Stimulated activated CD4-positive, alpha-beta T cell treated with anti-CD3 and anti-CD28 coated beads, Interleukin-12 subunit alpha, Interleukin-12 subunit beta, amount 100 ng/mL, for 48 hours (primary cell): ENCODE data around the gene LCE6A.
A peak's percentile ranks its signal among the peaks of the same experiment; 100 is the strongest.

Source experiments
- DNase-seq, 3 donors: peaks; one replicate each; pipeline ENCODE4 v3.0.0-alpha.2; 2020; ENCODE audit warnings: low read depth in 2 of 3, low spot score in 1 of 3

Gene LCE6A, protein sequence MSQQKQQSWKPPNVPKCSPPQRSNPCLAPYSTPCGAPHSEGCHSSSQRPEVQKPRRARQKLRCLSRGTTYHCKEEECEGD

DNA sequence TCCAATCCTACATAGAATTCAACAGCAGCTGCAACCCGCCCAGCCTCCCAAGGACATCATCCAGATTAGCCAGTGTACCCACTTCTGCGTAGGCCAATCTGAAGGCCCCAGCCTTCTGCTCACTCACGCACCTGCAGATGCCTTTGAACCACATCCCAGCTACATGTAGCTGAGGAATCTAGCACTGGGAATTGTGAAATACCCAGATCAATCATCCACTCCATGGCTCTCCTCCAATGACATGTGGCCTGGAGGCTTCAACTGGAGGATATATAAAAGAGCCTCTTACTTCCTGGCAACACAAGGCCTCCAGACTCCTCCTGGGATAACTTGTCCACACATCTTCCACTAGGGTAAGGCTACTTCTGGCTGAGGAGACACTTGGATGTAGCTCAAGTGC, at the start of gene LCE6A:
LCE6A (plus strand) TSS at position 301 of the 400 bp plus-strand sequence. CDS start 665 bp downstream, outside the sequence.
- DNase-seq: no peak

DNA sequence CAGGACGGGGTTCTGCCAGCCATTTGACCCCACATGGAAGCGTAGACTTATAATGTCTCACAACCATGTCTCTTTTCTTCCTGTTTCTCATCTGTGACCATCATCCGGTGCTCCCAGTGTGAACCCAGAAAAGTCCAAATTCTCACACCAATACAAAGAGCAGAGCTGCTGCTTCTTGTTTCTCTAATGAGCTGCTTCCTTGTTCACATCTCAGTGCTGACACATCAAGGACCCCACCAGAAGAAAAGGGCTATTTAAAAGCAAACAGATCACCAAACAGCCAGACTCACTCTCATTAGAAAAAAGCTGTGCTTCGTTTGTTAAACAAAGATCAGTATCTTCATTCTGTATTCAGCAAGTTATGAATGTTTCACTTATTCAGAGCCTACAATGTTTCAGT, 47.0 kb upstream of the LCE6A start:
- DNase-seq: no peak

DNA sequence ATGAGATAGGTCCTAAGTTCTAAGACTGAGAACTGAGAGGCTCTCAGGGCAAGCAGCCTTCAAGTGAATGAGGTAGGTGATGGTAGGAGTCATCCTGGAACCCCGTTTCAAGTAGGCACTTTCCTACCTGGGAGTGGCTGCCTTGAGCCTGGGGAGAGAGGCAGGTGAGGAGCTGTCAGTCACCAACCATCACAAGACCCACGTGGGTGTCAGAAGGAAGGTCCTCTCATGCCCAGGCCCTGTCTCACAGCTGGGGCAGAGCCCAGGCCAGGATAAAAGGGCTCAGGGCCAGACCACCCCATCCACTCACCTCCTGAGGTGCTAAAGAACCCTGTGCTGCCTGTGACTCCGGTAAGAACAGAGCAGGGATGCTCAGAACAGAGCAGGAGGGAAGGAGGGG, 46.2 kb upstream of the LCE6A start, which contains the start of gene LCE1D:
LCE1D (plus strand) TSS at position 301 of the 400 bp plus-strand sequence. CDS start 1,074 bp downstream, outside the sequence.
- no peak for DNase-seq

DNA sequence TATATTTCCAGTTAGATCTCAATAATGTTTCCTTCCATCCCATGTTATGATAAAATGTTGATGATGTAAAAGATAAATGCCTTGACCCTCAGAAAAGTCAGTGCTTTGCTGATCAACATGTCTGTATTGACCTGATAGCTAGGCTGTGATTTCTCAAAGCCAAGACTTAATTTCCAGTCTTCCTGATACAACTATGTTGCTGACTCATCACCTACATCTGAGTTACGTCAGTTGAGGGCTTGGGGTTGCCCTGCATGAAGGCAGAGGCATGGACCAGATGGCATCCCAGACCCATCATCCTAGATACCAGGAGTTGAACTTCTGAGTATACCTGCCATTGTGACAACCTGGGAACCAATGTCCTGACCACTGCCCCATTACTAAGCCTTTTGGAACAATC, 41.3 kb upstream of the LCE6A start:
- DNase-seq: no peak

DNA sequence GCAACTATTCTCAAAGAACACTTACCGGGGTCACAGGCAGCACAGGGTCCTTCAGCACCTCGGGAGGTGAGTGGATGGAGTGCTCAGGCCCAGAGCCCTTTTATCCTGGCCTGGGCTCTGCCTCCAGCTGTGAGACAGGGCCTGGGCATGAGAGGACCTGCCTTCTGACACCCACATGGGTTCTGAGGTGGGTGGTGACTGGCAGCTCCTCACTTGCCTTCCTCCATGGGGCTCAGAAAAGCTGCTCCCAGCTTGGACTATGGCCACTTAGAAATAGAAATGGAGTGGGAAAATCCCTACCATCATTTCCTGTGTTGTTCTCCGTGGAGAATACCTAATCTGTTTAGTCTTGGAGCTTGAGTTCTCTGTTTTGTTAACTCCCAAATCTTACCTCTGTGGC, 36.1 kb upstream of the LCE6A start, which contains the start of gene LCE1C:
LCE1C (minus strand) TSS at position 76 of the 400 bp plus-strand sequence. CDS start 1,173 bp downstream, outside the sequence.
- DNase-seq: no peak

DNA sequence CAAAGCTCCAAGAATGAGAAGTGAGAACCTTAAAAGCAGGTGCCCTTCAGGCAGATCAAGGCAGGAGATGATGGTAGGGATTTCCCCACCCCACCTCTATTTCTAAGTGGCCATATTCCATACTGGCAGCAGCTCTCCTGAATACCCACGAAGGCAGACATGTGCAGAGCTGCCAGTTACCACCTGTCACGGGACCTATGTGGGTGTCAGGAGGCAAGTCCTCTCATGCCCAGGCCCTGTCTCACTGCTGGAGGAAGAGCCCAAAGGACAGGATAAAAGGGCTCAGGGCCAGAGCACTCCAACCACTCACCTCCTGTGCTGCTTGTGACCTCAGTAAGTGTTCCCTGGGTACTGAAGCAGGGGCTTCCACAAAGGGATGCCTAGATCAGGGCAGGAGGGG, 31.6 kb upstream of the LCE6A start:
- DNase-seq: no peak

DNA sequence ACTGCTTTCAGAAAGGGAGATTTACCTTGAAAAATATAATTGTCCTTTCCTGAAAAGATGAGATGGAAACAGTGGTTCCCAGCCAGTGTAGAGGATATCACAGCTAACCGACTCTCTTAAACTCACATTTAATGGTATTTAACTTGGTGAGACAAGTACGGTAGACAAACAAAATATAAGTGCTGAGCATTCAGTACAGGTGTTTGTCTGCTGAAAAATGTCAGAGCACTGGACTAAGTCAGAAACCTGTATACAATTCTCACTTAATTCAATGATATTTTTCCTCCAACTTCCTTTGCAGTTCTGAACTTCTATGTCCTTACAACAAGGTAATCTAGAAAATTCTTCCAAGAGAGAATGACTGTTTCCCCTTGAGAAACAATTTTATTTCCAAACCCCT, 31.0 kb upstream of the LCE6A start, which contains the start of gene LCE1B:
LCE1B (plus strand) TSS at position 301 of the 400 bp plus-strand sequence. CDS start 476 bp downstream, outside the sequence.
- no peak for DNase-seq

DNA sequence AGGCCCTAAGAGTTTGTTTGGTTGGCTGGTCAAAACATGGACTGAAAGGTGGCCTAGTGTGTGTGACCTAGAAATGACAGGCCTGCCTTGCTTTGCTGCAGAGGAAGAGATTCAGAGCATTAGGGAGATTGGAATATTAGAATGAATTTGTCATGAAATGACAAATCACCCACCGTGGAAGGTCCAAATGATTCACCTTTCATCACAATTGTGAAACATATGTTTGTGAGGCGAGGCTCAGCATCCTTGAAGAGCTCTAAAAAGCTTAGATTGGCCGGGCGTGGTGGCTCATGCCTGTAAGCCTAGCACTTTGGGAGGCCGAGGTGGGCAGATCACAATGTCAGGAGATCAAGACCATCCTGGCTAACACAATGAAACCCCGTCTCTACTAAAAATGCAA, 25.3 kb upstream of the LCE6A start:
- DNase-seq: no peak

DNA sequence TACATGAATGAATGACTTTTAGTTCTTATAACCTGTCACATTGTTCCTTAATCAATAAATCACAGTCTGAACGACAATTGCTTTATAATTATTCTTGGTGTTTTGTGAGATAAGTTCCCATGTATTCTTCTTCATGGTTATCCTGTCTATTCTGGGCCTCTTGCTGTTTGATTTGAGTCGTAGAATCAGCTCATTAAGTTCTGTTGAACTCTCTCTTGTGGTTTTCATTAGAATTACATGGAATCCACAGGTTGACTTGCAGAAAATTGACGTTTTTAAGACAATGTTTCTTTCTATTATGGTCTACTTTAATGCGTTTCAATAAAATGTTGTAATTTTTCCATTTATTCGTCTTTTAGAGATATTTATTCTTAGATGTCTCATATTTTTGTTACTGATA, 19.4 kb upstream of the LCE6A start:
- DNase-seq: no peak

DNA sequence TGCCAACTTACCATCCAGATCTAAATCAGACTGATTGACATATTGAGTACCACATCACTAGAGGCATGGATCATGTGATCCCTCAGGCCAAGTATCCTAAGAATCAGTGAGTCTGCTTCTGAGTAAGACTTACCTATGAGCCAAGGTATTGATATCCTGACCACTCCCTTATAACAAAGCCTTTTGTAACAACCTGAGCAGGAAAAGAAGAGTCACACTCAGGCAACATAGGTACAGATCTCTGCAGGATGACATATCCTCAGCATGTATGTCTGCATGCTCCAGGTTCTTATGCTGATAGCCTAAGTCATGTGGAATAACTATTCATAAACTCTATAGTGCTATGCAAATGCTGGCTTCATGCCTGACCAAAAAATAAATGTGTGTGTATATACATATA, 17.7 kb upstream of the LCE6A start:
- no peak for DNase-seq

DNA sequence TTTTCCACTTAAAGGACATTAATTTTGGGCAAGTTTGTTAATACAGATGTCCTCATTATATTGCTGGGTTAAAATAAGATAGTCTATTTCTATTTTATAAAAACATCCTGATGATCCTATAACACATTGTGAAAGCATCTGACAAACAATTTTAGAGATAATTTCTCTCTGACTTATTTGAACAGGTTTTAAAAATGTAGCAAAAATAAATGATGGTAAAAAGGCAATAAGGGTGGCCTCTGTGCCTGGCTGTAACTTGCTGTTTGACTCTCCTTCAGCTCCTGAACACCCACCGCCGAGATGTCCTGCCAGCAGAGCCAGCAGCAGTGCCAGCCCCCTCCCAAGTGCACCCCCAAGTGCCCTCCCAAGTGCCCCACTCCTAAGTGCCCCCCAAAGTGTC, 15.5 kb upstream of the LCE6A start, which contains the start of gene LCE1A:
LCE1A (plus strand) TSS at position 301 of the 400 bp plus-strand sequence; CDS start at position 301, 0 bp downstream.
- DNase-seq: no peak

DNA sequence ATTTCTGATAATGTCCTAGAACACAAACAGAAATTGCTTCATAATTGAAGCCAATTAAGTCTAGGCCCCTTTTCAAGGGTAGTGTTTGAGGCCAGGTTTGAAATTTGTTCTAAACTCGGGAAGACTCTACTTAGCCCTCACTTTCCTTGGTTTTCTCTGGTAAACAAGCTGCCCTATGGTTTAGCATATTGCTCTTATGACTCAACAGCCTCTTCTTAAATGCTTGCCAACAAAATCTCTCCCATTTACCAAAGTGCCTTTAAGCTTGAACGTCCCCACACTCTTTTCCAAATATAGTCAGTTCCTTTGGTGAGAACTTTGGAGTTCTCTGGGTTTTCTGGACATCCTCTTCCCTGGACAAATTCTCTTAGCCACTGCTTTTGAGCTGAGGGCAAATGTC, 5.8 kb upstream of the LCE6A start:
- DNase-seq: no peak

DNA sequence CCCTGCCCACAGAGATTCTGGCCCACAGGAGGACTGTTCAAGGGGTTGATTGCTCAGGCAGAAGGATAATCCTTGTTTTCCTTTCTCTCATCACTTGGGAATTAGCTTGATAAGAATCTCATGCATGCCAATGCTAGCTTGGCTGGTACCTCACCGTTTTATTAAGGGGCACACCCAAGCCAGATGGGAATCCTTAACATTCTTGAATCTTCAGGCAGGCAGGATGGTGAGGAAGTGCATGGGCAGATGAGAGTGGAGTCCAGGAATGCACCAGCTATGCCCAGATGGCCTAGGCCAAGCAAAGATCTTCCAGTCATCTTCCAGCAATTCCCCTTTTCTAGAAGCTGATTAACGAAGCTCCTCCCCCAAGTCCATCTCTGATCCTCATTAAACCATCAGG, 13.0 kb downstream of the LCE6A start:
- DNase-seq: no peak

DNA sequence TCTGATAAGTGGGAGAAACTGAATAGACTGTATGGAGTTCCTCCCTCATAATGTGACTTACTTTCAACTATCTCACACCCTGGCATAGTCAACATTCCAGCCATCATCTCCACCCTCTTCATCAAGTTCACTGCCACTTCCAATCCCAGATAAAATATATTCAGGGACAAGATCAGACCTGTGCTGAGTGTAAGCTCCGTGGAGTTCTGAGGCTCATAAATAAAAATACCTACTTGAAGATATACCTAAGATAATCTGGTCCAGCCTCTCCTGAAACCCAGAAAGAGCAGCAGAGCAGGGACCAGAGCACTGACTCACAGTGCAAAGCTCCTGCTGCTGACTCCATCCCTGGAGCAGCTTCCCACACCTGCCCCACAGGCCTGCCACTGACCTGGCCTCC, 15.4 kb downstream of the LCE6A start:
- DNase-seq: no peak

DNA sequence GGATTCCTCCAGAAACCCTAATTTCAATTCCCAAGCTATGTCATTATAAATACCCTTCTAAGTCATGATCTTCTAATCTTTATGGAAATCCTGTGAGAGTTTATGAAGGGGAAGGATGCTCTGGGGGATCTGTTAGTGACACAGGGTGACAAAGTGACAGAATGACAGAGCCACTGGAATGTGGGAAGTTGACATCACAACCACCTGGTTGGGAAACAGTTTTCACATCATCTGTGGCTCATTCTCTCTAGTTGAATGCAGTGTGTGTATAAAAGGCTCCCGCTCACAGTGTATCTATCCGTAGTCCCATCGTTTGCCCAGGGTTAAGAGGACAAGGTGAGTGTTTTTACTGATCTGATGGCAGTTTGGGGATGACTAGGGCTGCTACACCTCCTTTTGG, 17.0 kb downstream of the LCE6A start, which contains the start of gene LCE7A:
LCE7A (plus strand) TSS at position 301 of the 400 bp plus-strand sequence. CDS start 702 bp downstream, outside the sequence.
- DNase-seq: no peak

DNA sequence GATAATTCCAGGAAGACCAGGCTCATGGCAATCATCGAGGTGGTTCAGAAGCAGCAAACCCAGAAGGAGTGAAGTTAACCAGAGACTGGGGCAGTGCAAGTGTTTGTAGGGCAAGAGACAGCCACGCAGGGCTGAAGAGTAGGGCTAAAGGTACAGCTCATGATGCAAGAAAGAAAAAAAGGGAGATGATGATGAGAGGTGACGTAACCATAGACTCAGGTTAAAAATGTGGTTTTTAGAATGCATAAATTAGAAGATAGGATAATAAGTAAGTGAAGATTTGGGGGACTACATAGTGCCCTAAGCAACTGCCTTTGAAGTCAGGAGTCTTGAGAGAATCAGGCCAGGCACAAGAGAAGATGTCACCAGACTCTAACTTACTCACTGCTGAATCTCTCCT, 17.5 kb downstream of the LCE6A start:
- no peak for DNase-seq

DNA sequence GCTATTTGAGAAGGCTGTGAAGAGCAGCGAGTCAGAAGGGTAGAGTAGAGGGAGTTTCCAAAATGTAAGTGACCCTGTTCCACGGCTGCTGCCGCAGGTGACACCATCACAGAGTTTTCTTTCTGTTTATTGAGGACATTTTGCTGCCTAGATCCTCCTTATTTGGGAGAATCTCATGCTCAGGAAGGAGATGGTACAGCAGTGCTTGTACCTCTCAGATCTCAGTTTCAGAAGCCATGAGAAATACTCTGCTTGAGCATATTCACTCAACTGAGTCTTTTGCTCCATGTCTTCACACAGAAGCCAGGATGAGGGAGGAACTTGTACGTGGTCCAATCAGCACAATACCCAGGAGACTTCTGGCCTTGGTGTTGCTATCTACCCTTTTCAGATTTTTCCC, 18.7 kb downstream of the LCE6A start:
- no peak for DNase-seq

DNA sequence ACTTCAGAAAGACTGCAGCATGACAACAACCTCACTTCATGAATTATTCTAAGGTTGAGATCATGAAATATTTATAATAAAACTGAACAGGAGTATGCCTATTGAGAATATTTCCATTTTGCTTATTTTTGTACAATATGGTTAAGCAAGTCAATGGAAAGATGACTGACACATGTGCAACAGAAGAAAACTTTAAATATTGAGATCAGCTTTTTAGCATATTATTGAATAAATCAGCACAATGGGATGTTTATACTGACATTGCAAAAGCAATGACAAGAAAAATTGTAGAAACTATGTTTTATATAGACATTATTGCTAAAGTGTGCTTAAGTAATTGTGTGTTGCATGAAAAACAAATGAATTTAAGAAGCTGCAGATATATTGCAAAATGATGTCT, 21.8 kb downstream of the LCE6A start:
- no peak for DNase-seq

DNA sequence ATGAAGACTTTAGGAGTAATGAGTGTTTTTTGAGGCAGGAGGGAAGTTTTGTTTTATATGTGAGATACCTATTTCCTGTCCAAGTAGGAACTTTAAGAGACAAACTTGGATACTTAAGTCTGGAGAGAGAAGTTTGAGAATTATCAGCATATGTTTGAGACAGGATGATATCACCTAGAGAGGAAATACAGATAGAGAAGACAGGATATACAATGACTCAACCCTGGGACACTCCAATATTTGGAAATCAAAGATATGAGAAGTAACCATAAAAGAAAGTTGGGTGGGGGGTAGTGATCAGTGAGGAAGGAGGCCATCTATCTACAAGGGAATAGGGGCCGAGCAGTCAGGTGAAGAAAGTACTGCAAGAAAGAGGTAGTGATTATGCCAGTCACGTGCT, 23.7 kb downstream of the LCE6A start:
- no peak for DNase-seq

DNA sequence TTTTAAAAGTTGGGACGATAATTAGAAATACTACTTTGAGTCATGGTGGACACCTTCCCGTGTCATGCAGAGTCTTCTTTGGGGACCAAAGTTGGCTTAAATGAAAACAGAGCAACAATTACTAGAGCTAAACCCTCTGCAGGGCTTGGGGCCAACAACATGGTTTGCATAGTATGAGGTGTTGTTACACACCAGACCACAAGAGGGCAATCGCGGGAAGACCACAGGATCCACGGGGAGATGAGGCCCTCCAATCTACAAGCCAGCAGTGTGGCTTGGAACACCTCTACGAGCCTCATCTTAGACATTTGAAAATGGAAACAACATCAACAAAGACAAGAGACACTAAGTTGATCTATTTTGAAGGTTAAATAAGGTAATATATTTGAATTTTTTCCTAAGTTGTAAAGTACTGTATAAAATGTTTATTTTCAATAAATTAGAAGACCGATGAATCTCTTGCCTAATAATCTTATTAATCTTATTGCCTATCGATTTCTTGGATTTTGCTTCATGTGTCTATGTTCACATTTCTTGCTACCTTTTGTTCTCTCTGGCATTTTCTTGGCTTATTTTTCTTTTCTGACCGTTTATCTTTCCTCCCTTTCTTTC, 27.3 kb downstream of the LCE6A start:
- DNase-seq: peak; percentile 33 to 59 (median 43)

DNA sequence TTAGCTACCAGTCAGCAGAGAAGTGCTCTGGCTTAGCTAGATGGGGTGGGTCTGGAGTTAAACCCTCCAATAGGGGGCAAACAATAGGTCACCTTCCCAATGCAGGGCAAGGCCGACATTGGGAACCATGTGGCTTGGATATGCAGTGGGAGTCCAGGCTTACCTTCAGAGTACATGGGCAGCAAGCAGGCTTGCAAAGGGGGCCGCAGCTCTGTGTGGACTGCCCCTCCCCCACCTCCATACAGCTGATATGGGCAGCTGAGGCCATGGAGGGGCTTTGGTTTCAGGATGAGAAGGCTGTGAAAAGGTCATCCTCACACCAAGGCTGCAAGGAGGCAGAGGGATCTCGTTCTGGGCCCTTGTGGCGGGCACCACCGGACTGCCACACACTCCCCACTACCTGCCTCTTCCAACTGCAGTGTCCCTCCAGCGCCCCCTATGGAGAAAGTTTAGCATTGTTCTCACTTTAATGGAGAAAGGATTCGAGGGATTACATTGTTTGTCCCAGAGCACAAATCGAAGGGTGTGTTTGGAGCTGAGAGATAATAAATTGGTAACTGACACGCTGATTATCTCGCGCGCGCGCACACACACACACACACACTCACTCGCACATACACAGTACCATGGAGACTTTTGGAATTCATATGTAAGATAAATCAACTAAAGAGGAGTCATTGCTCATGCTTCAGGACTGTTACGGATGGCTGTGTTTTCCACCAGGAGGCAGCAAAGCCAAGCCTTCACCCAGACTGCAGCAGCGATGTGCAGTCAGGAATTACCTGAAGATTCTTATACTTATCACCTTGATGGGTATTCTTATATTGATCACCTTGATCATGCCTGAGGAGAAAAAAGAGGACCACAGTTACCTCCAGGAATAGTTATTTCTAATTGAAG, 28.4 kb downstream of the LCE6A start:
- DNase-seq: peak in 1 of 3 donors; percentile 14

DNA sequence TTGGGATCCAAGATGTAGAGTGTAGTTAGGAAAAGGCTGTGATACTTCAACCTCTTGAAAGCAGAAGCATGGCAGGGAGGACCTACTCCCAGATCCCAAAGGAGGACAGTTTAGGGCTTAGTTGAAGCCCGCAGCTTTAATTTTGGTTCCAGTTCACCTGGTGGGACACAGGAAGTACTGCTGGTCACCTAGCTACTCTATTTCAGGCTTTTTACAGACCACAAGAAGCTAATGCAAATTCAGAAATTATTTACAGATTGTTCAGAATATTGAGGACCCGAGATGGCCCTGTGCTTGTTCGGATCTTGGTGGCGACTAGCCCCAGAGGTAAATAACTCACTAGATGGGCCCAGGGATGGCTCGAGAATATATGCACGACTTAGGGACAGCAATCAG, 29.1 kb downstream of the LCE6A start:
- DNase-seq: no peak
